HG03139 (cell line): ENCODE data around the gene EXOSC6.
A peak's percentile ranks its signal among the peaks of the same experiment; 100 is the strongest.
"Not testable (repeated sequence)": the region's sequence is repeated elsewhere in the genome, so short reads cannot be mapped to it uniquely, and the experiment has no call there.

Experiments used
- ATAC-seq: cut with Tn5 transposase; IDR thresholded peaks from one replicate; pipeline ENCODE4 v1.9.1; 2021; ENCODE audit not compliant: unreplicated experiment

The EXOSC6 gene

GRCh38 chr16:70255574-70255973 is 3.8 kb upstream of the EXOSC6 start:
- ATAC-seq, result no peak

- no peak for ATAC-seq
These were observed 3.2 kb upstream of the EXOSC6 start for GRCh38 chr16:70254965-70255286.

GRCh38 chr16:70254180-70254964 is 2.6 kb upstream of the EXOSC6 start:
- no peak for ATAC-seq

- ATAC-seq, result no peak
These were observed 1.8 kb upstream of the EXOSC6 start for GRCh38 chr16:70253291-70254106.

- ATAC-seq, result no peak
These were observed 732 bp upstream of the EXOSC6 start for GRCh38 chr16:70252355-70252988.

GRCh38 chr16:70250748-70251628 is 752 bp downstream of the EXOSC6 start:
- ATAC-seq, result peak; percentile 25

GRCh38 chr16:70249697-70250096 is 2.0 kb downstream of the EXOSC6 start:
- not testable (repeated sequence) for ATAC-seq

- not testable (repeated sequence) for ATAC-seq
These were observed 13.0 kb downstream of the EXOSC6 start for GRCh38 chr16:70238773-70239172.

- not testable (repeated sequence) for ATAC-seq
These were observed 19.9 kb downstream of the EXOSC6 start for GRCh38 chr16:70231831-70232230.

- ATAC-seq, result not testable (repeated sequence)
These were observed 25.7 kb downstream of the EXOSC6 start for GRCh38 chr16:70226024-70226423.

- not testable (repeated sequence) for ATAC-seq
These were observed 26.3 kb downstream of the EXOSC6 start for GRCh38 chr16:70225430-70225829.

- not testable (repeated sequence) for ATAC-seq
These were observed 27.1 kb downstream of the EXOSC6 start for GRCh38 chr16:70224645-70225044.

- not testable (repeated sequence) for ATAC-seq
These were observed 27.7 kb downstream of the EXOSC6 start for GRCh38 chr16:70223971-70224513.

- not testable (repeated sequence) for ATAC-seq
These were observed 28.5 kb downstream of the EXOSC6 start for GRCh38 chr16:70223216-70223615.

- ATAC-seq, result not testable (repeated sequence)
These were observed 29.2 kb downstream of the EXOSC6 start for GRCh38 chr16:70222574-70222973.

- ATAC-seq, result not testable (repeated sequence)
These were observed 33.2 kb downstream of the EXOSC6 start for GRCh38 chr16:70218586-70218985.

- not testable (repeated sequence) for ATAC-seq
These were observed 45.4 kb downstream of the EXOSC6 start for GRCh38 chr16:70206382-70206781.

- ATAC-seq, result not testable (repeated sequence)
These were observed 46.9 kb downstream of the EXOSC6 start for GRCh38 chr16:70204668-70205405.

GRCh38 chr16:70204010-70204409 is 47.7 kb downstream of the EXOSC6 start:
- not testable (repeated sequence) for ATAC-seq

- ATAC-seq, result not testable (repeated sequence)
These were observed 48.2 kb downstream of the EXOSC6 start for GRCh38 chr16:70203508-70203907.
